Stimulated activated CD8-positive, alpha-beta memory T cell treated with anti-CD3 and anti-CD28 coated beads, Interleukin-7, amount 100 ng/mL, for 4 hours (primary cell): Measurements from ENCODE around the gene IFNA7.
"Not testable (repeated sequence)": the region's sequence is repeated elsewhere in the genome, so short reads cannot be mapped to it uniquely, and the experiment has no call there.

Experiments used
- DNase-seq, 2 donors: peaks; one replicate each; pipeline ENCODE4 v3.0.0-alpha.2; 2020; ENCODE audit warnings: low read depth in 2 of 2

Gene IFNA7

DNA sequence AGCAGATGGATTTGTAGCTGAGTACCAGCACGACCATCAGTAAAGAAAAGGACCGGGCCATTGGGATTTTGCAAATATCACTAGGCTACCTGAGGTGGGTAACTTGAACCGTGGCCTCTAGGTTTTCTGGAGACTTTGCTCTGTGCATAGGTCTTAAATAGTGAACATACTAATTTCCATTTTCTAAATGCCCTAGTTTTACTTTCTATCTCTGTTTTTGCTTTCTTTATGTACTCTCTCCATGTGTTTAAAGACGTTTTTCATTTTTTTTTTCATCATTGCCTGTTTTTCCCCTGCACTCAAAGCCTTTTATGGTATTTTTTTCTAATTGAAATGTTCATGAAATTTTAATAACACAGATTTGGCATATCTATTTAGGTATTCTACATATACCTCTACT is at the start of gene IFNA7:
TSS of gene IFNA7 (minus strand) at position 101 of the 400 bp plus-strand sequence. CDS start at position 61, 40 bp downstream.
- not testable (repeated sequence) for DNase-seq

DNA sequence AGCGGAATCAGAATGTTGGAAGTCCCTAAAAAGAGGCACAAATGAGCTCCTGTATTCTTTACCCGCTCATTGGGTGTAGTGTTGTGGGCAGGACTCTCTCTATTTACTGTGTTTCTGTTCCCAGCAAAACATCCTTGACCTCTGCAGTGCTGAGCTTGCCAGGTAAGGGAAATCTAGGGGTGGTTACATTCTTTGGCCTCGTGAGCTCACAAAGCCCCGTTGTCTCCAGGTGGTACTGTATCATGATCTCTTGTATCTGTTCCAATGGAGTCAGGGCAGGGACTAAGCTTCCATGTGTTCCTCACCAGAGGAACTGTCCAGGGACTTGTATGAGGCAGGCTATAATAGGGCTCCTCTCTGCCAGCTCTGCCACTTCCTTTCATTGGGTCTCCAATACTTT is 49.6 kb upstream of the IFNA7 start:
- no peak for DNase-seq

- no peak for DNase-seq
Observed at GRCh38 chr9:21251190-21251589, 49.2 kb upstream of the IFNA7 start.

DNA sequence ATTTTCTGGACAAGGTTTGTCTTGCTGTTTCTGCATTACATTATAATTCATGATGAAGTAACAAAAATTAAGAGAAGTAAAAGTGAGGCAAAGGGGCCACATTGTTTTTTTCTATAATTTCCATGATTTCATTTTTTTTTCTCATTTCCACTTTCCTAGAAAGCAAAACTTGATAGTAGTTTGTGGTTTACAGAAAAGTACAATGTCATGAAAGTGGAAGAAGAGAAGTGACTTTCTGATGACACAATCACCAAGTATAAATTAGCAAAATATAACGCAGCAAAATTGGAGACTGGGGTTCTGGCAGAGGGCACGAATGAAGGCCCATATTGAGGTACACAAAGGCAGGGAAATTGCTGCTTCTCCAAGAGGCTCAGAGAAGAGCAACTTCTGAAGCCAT is 42.8 kb upstream of the IFNA7 start:
- no peak for DNase-seq

- DNase-seq = no peak
Observed at GRCh38 chr9:21239911-21240310, 37.9 kb upstream of the IFNA7 start, which contains the start of gene IFNA14. Gene IFNA14, minus strand, starts transcription at chr9:21240005. Its CDS starts 70 bp downstream, at chr9:21239935.

- not testable (repeated sequence) for DNase-seq
Observed at GRCh38 chr9:21236360-21236714, 34.3 kb upstream of the IFNA7 start.

DNA sequence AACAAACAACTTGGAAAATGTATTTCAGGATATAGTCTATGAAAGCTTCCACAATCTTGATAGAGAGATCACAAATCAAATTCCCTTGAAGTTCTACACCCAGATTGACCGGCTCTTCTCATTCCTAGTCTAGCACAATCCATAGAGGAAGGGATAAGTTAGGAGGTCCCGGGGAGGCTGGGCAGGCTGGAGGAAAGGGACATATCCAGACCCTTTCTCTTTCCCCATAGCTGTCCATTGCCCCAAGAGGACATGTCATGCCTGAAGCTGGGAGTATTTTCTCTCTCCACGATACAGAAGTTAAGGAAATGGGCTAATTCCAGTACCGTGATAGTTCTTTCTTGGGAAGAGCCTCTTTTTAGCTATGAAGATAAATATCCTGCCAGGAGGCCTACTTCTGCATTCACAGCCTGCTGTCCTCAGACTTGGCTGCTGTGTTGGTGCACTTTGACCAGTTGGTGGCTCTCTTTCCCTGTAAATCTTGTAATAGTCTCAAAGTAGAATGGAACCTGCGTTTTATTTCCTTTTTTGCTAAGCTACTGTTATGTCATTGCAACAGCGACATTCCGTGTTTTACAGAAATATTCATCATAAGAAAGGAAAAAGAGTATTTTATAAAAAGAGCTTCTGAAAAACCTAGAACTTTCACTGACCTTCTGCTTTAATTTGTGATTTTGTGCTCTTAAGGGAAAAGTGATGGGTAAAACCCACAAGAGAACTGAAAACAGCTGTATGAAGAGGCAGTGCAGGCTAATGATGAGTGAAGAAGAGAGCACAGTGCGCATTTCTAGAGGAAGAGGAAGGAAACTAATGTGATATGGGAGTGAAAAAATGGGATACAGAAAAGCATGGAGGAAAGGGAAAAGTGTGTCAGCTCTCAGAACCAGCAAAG is 33.7 kb upstream of the IFNA7 start:
- DNase-seq = not testable (repeated sequence)

DNA sequence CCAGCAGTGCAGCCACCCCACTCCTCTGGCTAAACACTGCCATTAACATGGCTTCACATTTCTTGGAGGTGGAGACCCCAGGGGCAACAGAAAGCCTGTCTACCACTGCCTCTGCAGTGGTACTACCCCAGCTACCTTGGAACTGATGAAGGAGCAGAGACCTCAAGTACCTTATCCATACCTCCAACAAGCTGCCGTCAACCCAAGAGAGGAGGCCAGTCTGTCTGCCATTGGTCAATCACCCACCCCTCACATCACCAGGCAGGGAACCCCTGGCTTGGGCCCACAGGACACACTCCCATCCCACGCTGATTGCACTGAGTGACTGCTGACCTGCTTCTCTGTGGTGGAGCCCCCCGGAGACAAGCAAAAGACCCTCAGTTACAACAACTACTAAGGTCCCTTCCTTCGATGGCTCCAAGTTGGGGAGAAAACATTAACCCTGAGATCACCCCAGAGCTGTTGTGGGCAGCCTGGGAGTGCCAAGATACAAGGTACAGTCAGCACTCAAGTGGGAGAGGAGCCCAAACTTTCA is 32.2 kb upstream of the IFNA7 start:
- DNase-seq = no peak

DNA sequence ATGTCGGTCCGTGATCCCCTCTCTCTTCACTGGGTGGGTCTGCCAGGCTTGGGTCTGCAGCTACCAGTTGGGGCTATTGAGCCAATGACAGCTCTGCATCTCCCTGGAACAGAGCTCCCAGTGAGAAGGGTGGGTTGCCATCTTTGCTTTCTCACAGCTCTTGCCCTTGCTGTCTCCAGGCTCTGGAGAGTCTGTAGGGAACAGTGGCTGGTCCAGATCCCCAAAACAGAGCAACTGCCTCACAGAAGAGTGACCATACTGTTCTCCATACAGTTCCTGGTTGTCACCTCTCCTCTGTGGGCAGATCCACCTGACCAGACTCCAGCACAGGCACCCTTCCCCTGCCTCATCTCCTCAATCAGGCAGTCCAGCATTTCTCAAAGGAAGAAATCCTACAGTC is 31.3 kb upstream of the IFNA7 start:
- no peak for DNase-seq

DNA sequence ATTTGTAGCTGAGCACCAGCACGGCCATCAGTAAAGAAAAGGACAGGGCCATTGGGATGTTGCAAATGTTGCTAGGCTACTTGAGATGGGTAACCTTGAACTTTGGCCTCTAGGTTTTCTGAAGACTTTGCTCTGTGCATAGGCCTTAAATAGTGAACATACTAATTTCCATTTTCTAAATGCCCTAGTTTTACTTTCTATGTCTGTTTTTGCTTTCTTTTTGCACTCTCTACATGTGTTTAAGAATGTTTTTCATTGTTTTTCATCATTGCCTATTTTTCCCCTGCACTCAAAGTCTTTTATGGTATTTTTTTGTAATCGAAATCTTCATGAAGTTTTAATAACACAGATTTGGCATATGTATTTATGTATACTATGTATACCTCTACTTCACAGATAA is 26.1 kb upstream of the IFNA7 start, which contains the start of gene IFNA17:
TSS of gene IFNA17 (minus strand) at position 101 of the 400 bp plus-strand sequence. CDS start at position 52, 49 bp downstream.
- DNase-seq = no peak

GRCh38 chr9:21217211-21217610 is 15.2 kb upstream of the IFNA7 start, which contains the start of gene IFNA16:
Gene IFNA16, minus strand, starts transcription at chr9:21217311. Its CDS starts 6 bp downstream, at chr9:21217305.
- DNase-seq = not testable (repeated sequence)

DNA sequence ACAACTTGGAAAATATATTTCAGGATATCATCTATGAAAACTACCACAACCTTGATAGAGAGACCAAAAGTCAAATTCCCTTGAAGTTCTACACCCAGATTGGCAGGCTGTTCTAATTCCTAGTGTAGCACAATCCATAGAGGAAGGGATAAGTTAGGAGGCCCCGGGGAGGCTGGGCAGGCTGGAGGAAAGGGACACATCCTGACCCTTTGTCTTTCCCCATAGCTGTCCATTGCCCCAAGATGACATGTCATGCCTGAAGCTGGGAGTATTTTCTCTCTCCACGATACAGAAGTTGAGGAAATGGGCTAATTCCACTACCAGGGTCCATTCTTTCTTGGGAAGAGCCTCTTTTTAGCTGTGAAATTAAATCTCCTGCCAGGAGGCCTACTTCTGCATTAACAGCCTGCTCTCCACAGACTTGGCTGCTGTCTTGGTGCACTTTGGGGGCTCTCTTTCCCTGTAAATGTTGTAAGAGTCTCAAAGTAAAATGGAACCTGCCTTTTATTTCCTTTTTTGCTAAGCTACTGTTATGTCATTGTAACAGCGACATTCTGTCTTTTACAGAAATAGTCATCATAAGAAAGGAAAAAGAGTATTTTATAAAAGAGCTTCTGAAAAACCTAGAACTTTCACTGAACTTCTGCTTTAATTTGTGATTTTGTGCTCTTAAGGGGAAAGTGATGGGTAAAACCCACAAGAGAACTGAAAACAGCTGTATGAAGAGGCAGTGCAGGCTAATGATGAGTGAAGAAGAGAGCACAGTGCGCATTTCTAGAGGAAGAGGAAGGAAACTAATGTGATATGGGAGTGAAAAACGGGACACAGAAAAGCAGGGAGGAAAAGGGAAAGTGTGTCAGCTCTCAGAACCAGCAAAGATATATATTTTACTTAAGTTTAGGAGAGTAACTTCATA is 11.7 kb upstream of the IFNA7 start:
- DNase-seq = not testable (repeated sequence)

DNA sequence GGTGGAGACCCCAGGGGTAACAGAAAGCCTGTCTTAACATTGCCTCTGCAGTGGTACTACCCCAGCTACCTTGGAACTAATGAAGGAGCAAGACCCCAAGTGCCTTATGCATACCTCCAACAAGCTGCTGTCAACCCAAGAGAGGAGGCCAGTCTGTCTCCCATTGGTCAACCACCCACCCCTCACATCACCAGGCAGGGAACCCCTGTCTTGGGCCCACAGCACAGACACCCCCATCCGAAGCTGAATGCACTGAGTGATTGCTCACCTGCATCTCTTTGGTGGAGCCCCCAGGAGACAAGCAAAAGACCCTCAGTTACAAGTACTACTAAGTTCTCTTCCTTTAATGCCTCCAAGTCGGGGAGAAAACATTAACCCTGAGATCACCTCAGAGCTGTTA is 10.2 kb upstream of the IFNA7 start:
- DNase-seq = not testable (repeated sequence)

DNA sequence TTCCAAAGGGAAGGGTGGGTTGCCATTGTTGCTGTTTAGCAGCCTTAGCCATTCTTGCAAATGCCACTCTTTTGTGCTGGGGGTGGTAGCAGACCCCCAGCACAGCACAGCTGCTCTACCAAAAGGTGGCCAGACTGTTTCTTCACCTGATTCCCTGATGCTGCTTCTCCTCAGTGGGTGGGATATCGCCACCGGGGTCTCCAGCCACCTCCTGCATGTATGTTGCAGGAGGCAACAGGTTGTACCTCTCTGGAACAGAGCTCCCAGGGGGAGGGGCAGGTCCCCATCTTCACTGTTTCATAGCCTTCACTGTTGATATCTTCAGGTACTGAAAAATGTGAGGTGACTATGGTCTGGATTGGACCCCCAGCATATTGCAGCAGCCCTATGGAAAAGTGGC is 8.8 kb upstream of the IFNA7 start:
- DNase-seq = not testable (repeated sequence)

- DNase-seq = no peak
Observed at GRCh38 chr9:21210311-21210710, 8.3 kb upstream of the IFNA7 start.

DNA sequence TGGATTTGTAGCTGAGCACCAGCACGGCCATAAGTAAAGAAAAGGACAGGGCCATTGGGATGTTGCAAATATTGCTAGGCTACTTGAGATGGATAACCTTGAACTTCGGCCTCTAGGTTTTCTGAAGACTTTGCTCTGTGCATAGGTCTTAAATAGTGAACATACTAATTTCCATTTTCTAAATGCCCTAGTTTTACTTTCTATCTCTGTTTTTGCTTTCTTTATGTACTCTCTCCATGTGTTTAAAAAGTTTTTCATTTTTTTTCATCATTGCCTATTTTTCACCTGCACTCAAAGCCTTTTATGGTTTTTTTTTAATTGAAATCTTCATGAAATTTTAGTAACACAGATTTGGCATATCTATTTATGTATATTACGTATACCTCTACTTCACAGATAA is 5.0 kb upstream of the IFNA7 start, which contains the start of gene IFNA10:
TSS of gene IFNA10 (minus strand) at position 101 of the 400 bp plus-strand sequence. CDS start at position 55, 46 bp downstream.
- not testable (repeated sequence) for DNase-seq

- DNase-seq = no peak
Observed at GRCh38 chr9:21205204-21205603, 3.2 kb upstream of the IFNA7 start.

DNA sequence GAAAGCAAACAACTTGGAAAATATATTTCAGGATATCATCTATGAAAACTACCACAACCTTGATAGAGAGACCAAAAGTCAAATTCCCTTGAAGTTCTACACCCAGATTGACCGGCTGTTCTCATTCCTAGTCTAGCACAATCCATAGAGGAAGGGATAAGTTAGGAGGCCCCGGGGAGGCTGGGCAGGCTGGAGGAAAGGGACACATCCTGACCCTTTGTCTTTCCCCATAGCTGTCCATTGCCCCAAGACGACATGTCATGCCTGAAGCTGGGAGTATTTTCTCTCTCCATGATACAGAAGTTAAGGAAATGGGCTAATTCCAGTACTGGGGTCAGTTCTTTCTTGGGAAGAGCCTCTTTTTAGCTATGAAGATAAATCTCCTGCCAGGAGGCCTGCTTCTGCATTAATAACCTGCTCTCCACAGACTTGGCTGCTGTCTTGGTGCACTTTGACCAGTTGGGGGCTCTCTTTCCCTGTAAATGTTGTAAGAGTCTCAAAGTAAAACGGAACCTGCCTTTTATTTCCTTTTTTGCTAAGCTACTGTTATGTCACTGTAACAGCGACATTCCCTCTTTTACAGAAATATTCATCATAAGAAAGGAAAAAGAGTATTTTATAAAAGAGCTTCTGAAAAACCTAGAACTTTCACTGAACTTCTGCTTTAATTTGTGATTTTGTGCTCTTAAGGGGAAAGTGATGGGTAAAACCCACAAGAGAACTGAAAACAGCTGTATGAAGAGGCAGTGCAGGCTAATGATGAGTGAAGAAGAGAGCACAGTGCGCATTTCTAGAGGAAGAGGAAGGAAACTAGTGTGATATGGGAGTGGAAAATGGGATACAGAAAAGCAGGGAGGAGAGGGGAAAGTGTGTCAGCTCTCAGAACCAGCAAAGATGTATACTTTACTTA is 6.9 kb downstream of the IFNA7 start:
- DNase-seq = not testable (repeated sequence)

DNA sequence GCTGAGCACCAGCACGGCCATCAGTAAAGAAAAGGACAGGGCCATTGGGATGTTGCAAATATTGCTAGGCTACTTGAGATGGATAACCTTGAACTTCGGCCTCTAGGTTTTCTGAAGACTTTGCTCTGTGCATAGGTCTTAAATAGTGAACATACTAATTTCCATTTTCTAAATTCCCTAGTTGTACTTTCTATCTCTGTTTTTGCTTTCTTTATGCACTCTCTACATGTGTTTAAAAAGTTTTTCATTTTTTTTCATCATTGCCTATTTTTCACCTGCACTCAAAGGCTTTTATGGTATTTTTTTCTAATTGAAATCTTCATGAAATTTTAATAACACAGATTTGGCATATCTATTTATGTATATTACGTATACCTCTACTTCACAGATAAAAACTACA is 14.5 kb downstream of the IFNA7 start, which contains the start of gene IFNA4:
TSS of gene IFNA4 (minus strand) at position 101 of the 400 bp plus-strand sequence. CDS start at position 45, 56 bp downstream.
- not testable (repeated sequence) for DNase-seq
